Stomach smooth muscle (tissue), 2 donors: ENCODE data around the gene NFXL1.

ENCODE experiments used
- H3K27ac ChIP-seq: one replicate; pipeline ENCODE4 v1.7.0; 2013; ENCODE audit warnings: mild to moderate bottlenecking, low read length, inconsistent platforms
- H3K27me3 ChIP-seq, 2 donors: one replicate each; pipeline ENCODE4 v1.7.0; 2013; ENCODE audit warnings: low read length in 2 of 2; ENCODE audit not compliant: insufficient read depth in 2 of 2, control insufficient read depth in 1 of 2
- H3K36me3 ChIP-seq, 2 donors: one replicate each; pipeline ENCODE4 v1.7.0; 2013; ENCODE audit warnings: low read length in 2 of 2; ENCODE audit not compliant: control insufficient read depth in 2 of 2, insufficient read depth in 2 of 2
- H3K4me1 ChIP-seq: one replicate; pipeline ENCODE4 v1.7.0; 2013; ENCODE audit warnings: low read length; ENCODE audit not compliant: control insufficient read depth, insufficient read depth
- H3K4me3 ChIP-seq, 2 donors: one replicate each; pipeline ENCODE4 v1.7.0; 2013; ENCODE audit warnings: low read length in 2 of 2
- H3K9ac ChIP-seq, 2 donors: one replicate each; pipeline ENCODE4 v1.7.0; 2013; ENCODE audit warnings: low read length in 2 of 2, mild to moderate bottlenecking in 1 of 2
- H3K9me3 ChIP-seq, 2 donors: one replicate each; pipeline ENCODE4 v1.7.0; 2013; ENCODE audit warnings: low read length in 2 of 2; ENCODE audit not compliant: control insufficient read depth in 2 of 2
- donor health status: healthy.
- donor health status: Pancreatic carcinoma.

NFXL1 gene

DNA sequence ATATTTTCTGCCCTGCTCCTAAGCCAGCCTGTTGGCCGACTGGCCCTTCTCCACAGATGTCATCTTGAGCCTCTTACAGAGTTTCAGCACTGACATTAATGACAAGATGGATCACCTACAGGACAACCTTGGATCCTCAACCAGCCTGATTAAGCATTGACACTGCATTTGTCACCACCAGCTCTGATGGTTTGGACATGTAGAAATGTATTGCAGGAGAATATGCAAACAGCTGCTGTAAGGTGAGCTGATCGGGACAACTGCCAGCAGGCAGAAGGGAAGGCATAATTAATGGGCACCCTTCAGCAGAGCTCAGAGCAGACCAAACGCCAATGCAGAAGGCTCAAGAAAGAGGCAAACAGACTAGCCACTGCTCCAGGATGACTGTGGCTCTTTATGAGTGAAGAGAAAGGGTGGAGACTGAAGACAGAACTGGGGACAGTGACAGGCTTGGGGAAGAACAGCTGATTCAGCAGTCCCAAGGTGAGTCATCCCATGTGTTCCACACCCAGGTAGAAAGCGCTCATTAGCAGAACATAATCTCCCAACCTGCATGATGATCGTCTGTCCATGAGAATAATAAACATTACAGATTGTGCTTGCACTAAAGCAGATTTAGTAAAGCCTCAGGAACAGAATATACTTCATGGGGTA, 83.2 kb downstream of the NFXL1 start:
- no peak overlapping the region for H3K9ac ChIP-seq
- H3K27ac ChIP-seq, result no peak overlapping the region
- no peak overlapping the region for H3K4me3 ChIP-seq
- H3K36me3 ChIP-seq, result no peaks in the 10 kb centered on the region
- H3K9me3 ChIP-seq, result no peaks in the 10 kb centered on the region
- H3K27me3 ChIP-seq, result peaks cover 4 to 8% of the 10 kb centered on the region in 2 donors
- H3K4me1 ChIP-seq, result peaks cover 5% of the 10 kb centered on the region

DNA sequence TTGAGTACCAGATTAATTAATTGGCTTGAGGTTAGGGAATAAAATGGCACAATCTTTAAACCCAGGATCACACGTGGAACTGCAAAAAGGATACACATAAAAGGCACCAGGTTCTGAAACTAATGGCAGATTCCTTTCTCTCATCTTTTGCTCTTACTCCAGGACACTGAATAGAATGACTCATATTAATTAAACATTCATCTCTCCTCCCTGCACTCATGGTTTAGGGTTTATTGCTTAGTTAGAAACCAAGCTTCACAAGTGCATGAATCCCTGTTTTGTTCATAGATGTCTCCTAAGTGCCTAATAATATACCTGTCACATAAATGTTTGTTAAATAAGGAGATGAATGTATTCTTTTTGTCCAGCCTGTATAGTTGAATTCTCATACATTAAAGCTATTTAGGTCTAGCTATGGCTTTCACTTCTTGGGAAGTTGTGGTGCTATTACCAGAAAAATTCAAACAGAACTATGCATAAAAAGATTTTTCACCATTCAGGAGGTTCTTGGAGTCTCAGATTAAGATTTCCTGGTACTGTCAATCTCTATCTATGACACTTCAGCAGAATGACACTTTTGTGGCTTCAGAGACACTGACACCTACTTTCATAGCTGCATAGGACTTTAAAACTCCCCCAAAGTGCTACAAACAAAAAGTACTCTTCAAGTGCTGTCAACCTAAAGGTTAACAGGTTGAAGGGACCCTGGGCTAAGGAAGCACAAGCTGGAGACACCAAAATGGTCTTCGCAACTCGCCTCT, 83.9 kb downstream of the NFXL1 start:
- no peaks in the 10 kb centered on the region for H3K9me3 ChIP-seq
- no peak overlapping the region for H3K4me3 ChIP-seq
- no peaks in the 10 kb centered on the region for H3K4me1 ChIP-seq
- H3K36me3 ChIP-seq, result no peaks in the 10 kb centered on the region
- no peak overlapping the region for H3K9ac ChIP-seq
- H3K27ac ChIP-seq, result no peak overlapping the region
- H3K27me3 ChIP-seq, result peaks cover 4 to 5% of the 10 kb centered on the region in 2 donors

DNA sequence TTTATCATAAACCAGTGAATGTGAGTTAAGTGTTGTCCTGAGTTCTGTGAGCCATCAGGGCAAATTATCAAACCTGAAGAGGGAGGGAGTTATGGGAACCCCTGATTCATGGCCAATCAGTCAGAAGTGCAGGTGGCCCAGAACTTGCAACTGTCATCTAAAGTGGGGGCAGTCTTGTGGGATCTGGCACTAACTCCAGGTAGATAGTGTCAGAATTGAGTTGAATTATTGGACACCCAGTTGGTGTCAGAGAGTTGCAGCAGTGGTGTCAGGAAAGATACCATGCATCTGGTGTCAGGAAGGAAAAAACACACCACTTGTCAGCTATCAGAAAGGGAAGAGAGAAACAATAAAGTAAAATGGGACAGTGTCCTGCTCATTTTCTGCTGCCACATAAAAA, 84.9 kb downstream of the NFXL1 start:
- Histone ChIP-seq H3K9ac (no peak overlapping the region), H3K4me3 (no peak overlapping the region), H3K36me3 (no peaks in the 10 kb centered on the region), H3K9me3 (no peaks in the 10 kb centered on the region), H3K27ac (no peak overlapping the region), H3K4me1 (no peaks in the 10 kb centered on the region), H3K27me3 (peaks cover 4 to 5% of the 10 kb centered on the region in 2 donors)

DNA sequence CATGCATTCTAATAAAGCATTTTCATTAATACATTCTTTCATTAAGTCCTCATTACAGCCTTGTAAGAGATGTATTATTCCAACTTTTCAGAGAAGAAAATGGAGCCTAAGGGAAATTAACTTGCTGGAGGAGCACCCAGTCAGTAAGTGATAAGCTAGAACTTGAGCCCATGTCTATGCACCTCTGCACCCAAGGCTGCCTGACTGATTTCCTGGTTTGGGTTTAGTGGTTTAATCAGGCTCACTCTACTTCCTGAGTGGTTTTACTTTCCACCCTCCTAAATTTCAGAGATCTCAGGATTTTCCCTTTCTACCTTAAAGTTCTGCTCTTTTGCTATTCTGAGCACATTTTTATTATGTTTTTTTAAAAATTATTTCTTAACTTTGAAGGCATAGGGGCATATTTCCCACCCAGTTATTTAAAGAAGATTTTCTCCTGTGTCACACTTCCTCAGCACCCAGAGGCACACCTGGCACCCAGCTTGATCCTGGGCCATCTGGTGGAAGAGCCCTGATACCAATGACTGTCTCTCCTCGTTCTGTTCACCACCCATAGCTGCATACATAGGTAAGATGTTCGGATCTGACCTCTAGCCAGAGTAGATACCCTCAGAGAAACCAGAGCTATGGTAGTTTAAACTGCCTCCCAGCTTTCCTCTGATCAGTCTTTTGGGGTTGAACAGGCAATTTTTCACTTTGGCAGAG, 86.9 kb downstream of the NFXL1 start:
- H3K4me1 ChIP-seq, result no peaks in the 10 kb centered on the region
- H3K27ac ChIP-seq, result no peak overlapping the region

DNA sequence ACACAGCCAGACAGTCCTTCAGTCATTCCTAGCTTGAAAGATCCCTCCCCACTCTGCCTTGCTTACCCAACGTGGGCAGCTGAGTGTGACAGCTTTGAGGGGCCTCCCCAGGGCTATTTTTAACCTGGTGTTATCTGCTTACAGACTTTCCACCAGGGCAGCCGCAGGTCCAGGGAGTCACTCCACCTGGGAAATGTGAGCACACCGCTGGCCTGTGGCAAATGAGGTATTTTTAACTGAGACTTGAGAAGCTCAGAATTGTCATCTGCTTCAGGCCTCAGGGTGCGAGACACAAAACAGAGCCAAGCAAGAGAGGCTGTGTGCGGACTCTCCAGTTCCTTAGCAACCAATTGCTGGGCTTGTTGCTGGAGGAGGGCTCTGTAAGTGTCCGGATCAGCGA, 89.5 kb downstream of the NFXL1 start:
- no peaks in the 10 kb centered on the region for H3K4me1 ChIP-seq
- H3K36me3 ChIP-seq, result no peaks in the 10 kb centered on the region
- H3K9me3 ChIP-seq, result no peaks in the 10 kb centered on the region
- H3K27ac ChIP-seq, result no peak overlapping the region
- no peak overlapping the region for H3K9ac ChIP-seq
- peaks cover 4% of the 10 kb centered on the region in 2 donors for H3K27me3 ChIP-seq
- no peak overlapping the region for H3K4me3 ChIP-seq

More for the DNA sequence above, 86.9 kb downstream of the NFXL1 start:
- Histone ChIP-seq H3K4me3 (no peak overlapping the region), H3K9me3 (no peaks in the 10 kb centered on the region), H3K27me3 (peaks cover 4 to 5% of the 10 kb centered on the region in 2 donors), H3K9ac (no peak overlapping the region), H3K36me3 (no peaks in the 10 kb centered on the region)

DNA sequence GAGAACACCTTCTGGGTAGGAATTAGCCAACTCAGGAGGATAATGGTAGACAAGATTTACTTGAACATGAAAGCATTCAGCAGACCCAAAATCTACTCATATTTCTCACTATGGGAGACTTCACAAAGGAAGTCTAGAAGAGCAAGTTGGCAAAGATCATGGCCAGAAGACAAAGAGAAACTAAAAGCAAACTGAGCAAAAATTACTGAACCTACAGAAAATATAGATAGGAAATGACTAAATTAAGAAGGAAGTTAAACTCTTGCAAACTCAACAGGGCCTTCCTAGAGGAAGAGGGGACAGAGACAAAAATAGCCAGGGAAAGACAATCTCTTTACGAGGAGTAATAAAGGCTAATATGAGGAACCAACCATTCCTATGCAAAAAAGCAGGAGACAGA, 95.2 kb downstream of the NFXL1 start:
- Histone ChIP-seq H3K9me3 (no peaks in the 10 kb centered on the region), H3K4me1 (no peaks in the 10 kb centered on the region), H3K36me3 (no peaks in the 10 kb centered on the region), H3K4me3 (no peak overlapping the region), H3K27ac (no peak overlapping the region), H3K9ac (no peak overlapping the region), H3K27me3 (no peaks in the 10 kb centered on the region)

DNA sequence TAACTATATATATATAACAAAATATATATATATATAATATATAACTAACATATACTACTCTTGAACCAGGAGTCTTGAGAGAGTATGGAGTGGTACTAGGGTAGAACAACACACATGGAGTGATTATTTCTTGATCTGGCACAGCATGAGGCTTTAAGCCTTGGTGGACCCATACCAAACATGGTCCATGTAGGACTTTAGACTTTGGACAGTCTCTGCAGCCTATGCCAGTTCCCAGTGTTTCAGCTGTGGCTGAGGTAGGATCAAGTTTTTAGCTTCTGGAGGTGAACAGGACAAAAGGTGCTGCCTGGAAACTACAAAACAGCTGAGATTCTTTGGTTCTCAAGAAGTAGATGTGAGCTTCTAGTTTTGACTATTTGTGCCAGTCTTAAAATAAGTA, 97.1 kb downstream of the NFXL1 start:
- Histone ChIP-seq H3K27ac (no peak overlapping the region), H3K4me1 (no peaks in the 10 kb centered on the region), H3K9me3 (no peaks in the 10 kb centered on the region), H3K27me3 (no peaks in the 10 kb centered on the region), H3K9ac (no peak overlapping the region), H3K4me3 (no peak overlapping the region), H3K36me3 (no peaks in the 10 kb centered on the region)

DNA sequence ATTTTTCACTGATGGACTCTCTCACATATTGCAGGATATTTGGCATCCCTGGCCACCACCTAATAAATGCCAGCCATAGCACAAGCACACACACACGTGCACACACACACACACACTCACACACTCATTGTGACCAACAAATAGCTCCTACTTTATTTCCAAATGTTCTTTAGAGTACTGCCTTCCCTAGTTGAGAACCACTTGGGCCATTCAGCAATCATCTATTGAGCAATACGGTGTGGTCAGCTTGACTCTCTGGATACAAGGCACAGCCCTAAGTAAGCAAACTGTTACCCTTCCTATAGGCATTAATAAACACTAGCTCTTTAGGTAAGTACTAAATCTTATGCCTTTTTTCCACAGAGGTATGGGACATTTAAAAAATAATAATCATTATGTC, 97.6 kb downstream of the NFXL1 start:
- Histone ChIP-seq H3K27ac (no peak overlapping the region), H3K9ac (no peak overlapping the region), H3K36me3 (no peaks in the 10 kb centered on the region), H3K4me3 (no peak overlapping the region), H3K4me1 (no peaks in the 10 kb centered on the region), H3K27me3 (no peaks in the 10 kb centered on the region), H3K9me3 (no peaks in the 10 kb centered on the region)

DNA sequence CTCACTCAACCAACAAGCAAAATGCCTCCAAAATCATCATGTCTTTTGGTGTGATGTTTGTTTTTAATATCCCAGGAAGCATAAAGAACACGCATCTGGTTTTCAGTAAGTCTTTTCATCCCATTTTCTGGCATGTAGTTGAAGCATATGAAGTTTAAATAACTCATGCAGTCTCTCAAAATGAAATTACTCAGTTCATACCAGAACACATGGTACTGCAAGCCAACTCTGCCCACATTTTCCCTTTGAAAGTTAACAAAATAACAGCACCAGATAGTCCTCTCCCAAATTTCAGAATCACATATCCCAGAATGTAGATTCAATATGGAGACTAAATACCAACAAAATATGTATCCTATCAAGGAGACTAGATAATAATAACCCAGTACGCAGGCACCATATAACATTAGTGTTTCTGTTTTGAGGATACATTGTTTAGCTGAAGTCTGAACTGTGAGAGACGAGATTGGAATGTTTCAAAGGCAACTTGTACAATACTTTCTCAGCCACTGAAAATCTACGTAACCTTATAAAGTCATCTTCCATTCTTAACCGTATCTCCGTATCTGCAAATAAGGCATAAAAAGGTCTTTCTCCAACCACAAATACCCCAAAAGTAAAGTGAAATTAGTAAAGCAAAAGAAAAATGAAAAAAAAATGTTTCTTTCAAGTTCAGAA, 99.6 kb downstream of the NFXL1 start:
- H3K9ac ChIP-seq, result no peak overlapping the region
- no peaks in the 10 kb centered on the region for H3K9me3 ChIP-seq
- H3K27ac ChIP-seq, result no peak overlapping the region
- H3K27me3 ChIP-seq, result no peaks in the 10 kb centered on the region
- H3K4me3 ChIP-seq, result no peak overlapping the region
- no peaks in the 10 kb centered on the region for H3K4me1 ChIP-seq
- no peaks in the 10 kb centered on the region for H3K36me3 ChIP-seq

DNA sequence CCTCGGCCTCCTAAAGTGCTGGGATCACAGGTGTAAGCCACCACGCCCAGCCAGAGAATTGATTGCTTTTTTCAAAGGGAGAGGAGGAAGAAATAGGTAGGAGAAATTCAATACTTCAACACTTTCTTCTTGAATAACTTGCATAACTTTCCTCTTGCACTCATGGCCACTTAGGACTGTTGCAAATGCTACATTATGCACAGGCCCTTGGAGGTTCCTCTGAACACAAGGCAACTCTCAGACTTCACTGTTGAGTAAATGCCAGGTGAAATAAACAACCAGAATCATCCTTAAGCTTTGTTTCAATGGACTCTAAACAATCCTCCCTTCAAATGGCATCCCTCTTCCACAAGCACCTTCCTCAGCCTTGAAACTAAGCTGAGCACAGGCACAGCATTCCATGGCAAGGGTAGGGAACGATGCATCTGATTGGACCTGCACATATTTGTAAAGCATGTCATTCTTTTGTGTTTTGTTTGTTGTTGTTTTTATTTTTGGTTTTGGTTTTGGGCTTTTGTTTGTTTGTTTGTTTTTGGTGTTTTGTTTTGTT, 104.7 kb downstream of the NFXL1 start:
- no peak overlapping the region for H3K27ac ChIP-seq
- no peaks in the 10 kb centered on the region for H3K9me3 ChIP-seq
- no peak overlapping the region for H3K9ac ChIP-seq
- no peaks in the 10 kb centered on the region for H3K27me3 ChIP-seq
- H3K36me3 ChIP-seq, result no peaks in the 10 kb centered on the region
- no peak overlapping the region for H3K4me3 ChIP-seq
- H3K4me1 ChIP-seq, result no peaks in the 10 kb centered on the region
